ENCODE measurements around the gene WIPI1.
"Not testable (repeated sequence)": the region's sequence is repeated elsewhere in the genome, so short reads cannot be mapped to it uniquely, and the experiment has no call there.

WIPI1 gene

GRCh38 chr17:68407656-68408055 lies 49.6 kb downstream of the WIPI1 start:
- DNase-seq = not testable (repeated sequence)

GRCh38 chr17:68403837-68404236 lies 53.5 kb downstream of the WIPI1 start:
- not testable (repeated sequence) for DNase-seq

- DNase-seq = no peak
Measured at GRCh38 chr17:68403122-68403521, 54.2 kb downstream of the WIPI1 start.

GRCh38 chr17:68401288-68401687 lies 56.0 kb downstream of the WIPI1 start:
- DNase-seq = no peak

DNA sequence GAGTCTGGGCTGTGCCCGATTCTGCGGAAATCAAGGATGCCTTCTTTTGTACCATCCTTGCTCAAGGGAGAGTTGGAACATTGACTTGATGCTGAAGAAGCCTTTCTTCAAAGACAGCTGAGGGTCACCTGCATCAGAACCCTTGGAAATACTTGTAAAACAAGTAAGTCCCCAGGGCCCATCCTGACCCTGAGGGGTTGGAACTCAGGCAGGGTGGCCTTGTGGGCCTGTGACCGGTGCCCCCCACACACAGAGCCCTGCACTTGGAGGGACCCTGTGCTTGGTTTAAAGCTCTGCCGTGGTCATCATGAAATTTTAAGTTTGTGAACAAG lies 56.9 kb downstream of the WIPI1 start:
- no peak for DNase-seq

- no peak for DNase-seq
Measured at GRCh38 chr17:68399638-68400403, 57.5 kb downstream of the WIPI1 start.

- DNase-seq = no peak
Measured at GRCh38 chr17:68398691-68399637, 58.3 kb downstream of the WIPI1 start.

- no peak for DNase-seq
Measured at GRCh38 chr17:68397108-68397536, 60.2 kb downstream of the WIPI1 start.

DNA sequence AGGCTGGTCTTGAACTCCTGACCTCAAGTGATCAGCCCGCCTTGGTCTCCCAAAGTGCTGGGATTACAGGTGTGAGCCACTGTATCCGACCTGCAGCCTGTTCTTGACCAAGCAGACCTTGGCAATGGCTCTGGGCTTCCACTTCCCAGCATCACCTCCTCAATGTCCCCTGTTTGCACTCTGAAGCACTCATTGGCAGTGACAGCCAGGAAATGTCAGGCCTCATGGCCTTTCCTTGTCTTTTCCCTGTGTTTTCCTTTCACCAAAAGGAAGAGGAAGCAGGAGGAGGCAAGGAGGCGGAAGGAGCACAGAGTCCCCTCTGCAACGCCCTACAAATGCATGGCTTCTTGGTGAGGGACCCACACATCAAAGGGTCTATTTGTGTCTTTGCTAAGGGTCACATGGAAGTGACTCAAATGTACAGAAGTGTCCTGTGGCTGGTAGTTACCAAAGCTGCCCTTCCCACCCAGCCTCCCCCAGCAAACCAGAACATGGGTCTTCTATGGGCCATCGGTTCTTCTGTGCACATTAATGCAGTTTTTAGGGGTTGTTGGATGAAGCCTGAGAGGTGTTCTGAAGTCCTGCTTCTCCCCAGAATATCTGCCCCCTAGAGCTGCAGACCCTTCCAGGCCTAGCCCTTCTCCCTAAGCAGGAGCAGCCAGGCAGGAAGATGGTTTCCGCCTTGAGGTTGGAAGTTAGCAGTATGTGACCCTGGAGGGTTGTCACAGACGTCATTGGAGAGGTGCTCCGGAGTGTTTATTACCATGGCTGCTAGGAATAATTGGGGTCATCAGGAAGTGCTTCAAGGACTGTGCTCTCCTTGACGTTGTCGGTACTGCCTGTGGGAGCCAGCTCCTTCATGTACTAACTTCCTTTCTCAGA lies 60.8 kb downstream of the WIPI1 start:
- no peak for DNase-seq

DNA sequence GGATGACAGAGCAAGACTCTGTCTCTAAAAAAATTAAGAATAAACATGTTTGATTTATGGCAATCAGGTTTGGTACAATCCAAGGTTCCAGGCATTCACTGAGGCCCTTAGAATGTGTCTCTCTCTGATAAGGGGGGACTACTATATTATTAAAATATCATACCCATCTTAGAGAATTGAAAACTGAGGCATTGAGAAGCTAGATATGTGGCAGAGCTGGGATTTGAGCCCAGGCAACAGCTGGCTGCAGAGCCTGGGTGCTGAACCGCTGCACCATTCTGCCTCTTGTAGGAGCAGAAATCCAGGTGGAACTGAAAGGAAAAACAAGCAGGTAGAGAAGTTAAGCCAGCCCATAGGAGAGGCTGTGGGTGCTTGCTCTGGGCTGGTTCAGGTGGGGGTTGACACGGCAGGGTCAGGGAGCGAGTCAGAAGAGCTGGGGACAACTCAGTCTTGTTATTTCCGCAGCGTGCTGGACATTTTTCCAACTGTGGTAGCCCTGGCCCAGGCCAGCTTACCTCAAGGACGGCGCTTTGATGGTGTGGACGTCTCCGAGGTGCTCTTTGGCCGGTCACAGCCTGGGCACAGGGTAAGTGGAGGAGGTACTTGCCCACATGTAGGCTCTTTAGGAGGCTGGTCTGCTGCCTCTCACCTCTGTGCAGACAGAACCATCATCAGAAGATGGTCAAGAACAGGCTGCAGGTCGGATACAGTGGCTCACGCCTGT lies 62.5 kb downstream of the WIPI1 start:
- DNase-seq = no peak

DNA sequence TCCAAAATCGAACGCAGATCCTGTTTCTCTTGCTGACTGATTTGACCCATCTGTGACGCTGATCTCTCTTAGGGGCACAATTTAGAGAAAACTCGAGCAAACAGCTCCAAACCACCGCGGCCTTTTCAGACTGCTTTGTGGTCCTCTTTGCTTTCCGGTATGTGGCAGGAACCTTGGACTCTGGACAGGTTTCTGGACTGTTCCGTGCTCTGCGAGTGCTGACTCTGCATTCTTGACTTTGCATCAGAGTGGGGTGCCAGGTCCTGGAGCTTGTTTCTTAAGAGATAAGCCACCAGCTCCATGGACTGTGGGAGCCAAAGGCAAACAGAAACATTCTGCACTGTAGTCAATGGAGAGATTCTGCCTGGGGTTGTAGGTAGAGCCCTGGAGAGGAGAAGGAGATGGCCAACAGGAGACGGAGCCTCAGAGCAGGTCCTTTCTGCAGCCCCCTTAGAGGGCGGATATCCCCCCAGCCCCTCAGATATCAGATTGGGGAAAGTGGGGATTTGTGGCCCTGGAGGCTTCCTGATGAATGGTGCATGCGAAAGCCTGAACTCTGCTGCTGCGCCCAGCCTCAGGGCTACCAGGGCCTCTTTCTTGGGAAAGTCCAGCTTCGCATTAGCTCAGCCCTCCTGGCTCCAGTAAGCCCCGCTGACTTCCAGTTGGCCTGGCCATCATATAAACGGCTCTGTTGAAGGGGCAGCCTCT lies 65.6 kb downstream of the WIPI1 start:
- no peak for DNase-seq

DNA sequence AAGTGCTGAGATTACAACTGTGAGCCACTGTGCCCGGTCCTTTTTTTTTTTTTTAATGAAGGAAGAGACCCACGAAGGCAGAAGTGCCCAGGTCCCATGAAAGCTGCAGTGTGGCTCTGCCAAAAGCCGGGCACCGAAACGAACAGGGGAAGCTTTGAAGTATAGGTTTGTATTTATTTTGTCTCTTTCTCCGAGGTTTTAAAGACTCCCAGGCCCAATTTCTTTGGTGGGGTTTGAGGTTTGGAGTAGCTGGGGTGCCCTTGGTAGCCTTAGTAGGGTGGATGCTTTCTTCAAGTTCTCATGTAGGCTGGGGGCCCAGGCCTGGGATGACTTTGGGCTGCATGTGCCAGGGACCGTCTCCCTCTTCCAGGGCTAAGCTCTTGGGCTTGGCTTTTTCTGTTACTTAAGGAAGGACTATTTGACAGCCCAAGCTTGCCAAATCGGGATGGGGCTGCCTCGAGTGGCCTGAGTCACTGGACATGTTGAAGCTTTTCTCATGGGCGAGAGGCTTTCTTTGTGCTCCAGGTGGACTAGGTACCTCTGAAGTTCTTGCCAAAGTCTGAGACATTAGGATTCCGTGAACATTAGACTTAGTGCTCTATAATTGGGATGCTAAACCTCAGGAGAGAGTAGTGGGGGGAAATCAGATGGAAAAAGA lies 66.3 kb downstream of the WIPI1 start:
- no peak for DNase-seq

GRCh38 chr17:68389041-68389440 lies 68.3 kb downstream of the WIPI1 start:
- no peak for DNase-seq

GRCh38 chr17:68387435-68388218 lies 69.7 kb downstream of the WIPI1 start:
- no peak for DNase-seq

DNA sequence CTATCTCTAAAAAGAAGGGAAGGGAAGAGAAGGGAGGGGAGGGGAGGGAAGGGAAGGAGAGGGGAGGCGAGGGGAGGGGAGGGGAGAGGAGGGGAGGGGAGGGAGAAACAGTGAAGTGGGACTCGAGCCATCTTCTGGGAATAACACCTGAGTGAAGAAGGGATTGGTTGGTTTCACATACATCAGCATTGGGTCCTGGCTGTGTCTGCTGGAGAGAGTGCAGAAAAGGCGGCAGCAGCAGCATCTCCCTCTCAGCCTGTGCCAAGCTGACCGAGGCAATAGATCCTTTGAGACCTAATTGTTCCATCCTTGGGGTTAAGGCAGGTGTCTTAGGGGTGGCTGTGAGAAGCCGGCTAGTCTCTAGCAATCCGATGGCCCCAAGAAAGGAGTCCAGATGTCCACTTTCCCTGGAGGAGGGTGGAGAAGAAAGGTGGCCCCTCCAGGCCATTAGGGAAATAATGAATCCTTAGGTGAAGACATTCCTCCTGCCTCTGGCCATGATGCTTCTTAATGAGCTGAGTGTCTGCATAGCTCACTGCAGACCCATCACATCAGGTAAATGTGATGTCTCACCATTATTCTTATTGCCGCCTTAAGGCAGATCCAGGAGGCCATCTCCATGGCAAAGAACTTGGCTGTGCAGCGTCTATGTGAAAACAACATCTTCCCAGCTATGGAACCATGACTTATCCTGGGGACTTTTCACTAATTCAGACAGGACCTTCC lies 71.6 kb downstream of the WIPI1 start:
- no peak for DNase-seq

GRCh38 chr17:68384941-68385340 lies 72.4 kb downstream of the WIPI1 start:
- DNase-seq = no peak

- DNase-seq = no peak
Measured at GRCh38 chr17:68384471-68384870, 72.8 kb downstream of the WIPI1 start.

DNA sequence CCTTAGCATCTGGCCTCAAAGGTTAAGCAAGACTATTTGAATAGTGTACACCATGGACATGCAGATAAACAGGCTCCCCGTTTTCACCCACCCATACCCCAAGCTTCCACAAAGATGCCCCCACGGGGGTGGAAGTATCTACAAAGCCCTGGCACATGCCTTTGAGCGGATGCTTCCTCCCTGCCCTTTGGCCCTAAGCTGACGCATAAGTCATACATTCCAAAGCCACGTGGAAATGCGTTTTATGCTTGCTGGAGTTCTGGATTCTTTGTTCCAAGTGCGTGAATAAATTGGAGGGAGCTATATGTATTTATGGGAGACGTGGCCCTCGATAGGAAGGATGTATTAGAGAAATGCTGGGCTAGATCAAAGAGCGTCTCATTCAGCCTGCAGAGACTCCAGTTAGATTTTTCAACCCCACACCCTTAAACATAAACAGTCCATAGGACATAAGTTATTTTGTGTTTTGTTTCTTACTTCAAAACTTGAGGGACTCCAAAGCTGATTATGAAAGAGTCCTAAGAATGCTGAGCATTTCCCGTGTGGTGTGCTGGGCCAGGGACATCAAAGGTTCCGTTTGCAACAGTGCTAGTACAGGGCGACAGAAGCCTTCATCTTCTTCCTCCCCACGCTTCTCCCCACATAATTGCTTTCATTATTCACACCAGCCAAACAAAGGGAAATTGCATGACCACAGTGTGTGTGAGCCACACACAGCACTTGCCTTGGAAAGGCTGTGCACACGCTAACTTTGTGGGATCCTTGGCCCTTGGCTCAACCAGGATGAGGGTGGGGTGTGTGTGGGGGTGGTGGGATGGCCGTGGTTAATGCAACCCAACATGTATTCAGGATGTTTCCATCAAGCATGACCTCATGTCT lies 73.6 kb downstream of the WIPI1 start:
- DNase-seq = no peak

- no peak for DNase-seq
Measured at GRCh38 chr17:68383120-68383442, 74.2 kb downstream of the WIPI1 start.

All from activated CD8-positive, alpha-beta memory T cell treated with anti-CD3 and anti-CD28 coated beads, Interleukin-2, amount 50 U/mL, for 4 hours (primary cell).